Right lobe of liver (tissue), 4 donors: ENCODE results near the gene VPS13C.

Experiments
- POLR2A ChIP-seq: fragments of 450-650 bp; IDR thresholded peaks from one replicate; pipeline ENCODE4 v1.6.1; 2017; ENCODE audit warnings: antibody characterized with exemption, mild to moderate bottlenecking
- TF ChIP-seq, protein P1 (sequence below), 4 donors: fragments of 200-600 bp in 3 of 4; fragments of 450-650 bp in 1 of 4; IDR thresholded peaks; one replicate each; pipeline versions ENCODE4 v1.5.1 to v1.8.0; 2016 to 2022; ENCODE audit warnings: antibody characterized with exemption in 4 of 4, mild to moderate bottlenecking in 2 of 4
- donor health status: DM: no; HTN: no; CAD: no.
- donor health status: DM: no; HTN: no; CAD: no.
- donor health status: DM: no; HTN: yes; CAD: no.

DNA sequence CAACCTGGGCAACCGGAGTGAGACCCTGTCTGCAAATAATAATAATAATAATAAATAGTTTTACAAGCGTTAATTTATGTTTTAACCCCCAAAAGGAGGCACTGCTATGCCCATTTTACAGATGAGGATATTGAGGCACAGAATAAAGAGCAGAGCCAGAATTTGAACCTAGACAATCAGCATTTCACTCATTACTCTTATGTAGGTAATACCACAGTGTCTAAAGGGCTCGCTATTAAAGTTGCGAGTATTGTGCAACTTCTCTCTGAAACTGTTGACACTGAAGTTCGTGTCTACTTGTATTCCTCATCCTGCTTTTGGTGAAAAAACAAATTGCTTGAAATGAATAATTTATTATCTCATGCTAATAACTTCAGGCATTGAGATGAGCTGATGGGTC is 9.3 kb upstream of the VPS13C start:
- TF ChIP-seq POLR2A: no peak
- TF ChIP-seq, protein P1, sequence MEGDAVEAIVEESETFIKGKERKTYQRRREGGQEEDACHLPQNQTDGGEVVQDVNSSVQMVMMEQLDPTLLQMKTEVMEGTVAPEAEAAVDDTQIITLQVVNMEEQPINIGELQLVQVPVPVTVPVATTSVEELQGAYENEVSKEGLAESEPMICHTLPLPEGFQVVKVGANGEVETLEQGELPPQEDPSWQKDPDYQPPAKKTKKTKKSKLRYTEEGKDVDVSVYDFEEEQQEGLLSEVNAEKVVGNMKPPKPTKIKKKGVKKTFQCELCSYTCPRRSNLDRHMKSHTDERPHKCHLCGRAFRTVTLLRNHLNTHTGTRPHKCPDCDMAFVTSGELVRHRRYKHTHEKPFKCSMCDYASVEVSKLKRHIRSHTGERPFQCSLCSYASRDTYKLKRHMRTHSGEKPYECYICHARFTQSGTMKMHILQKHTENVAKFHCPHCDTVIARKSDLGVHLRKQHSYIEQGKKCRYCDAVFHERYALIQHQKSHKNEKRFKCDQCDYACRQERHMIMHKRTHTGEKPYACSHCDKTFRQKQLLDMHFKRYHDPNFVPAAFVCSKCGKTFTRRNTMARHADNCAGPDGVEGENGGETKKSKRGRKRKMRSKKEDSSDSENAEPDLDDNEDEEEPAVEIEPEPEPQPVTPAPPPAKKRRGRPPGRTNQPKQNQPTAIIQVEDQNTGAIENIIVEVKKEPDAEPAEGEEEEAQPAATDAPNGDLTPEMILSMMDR (IDR thresholded peaks at IDR 0.05): no peak
